Inflammatory macrophage treated with lipopolysaccharide for 4 hours (primary cell): ENCODE data around the gene EIF2B5.
"Not testable (repeated sequence)": the region's sequence is repeated elsewhere in the genome, so short reads cannot be mapped to it uniquely, and the experiment has no call there.

ENCODE experiments used
- DNase-seq: peaks from one replicate; pipeline ENCODE4 v3.0.0-alpha.2; 2020

Gene EIF2B5

GRCh38 chr3:184135149-184135910 lies at the start of gene EIF2B5:
Gene EIF2B5 (plus strand): TSS chr3:184135358. CDS start chr3:184135386, 28 bp downstream.
- DNase-seq, result peak; percentile 95

GRCh38 chr3:184085389-184085852 lies 49.7 kb upstream of the EIF2B5 start:
- DNase-seq, result peak; percentile 8

GRCh38 chr3:184092199-184092598 lies 43.0 kb upstream of the EIF2B5 start:
- no peak for DNase-seq

GRCh38 chr3:184096811-184097383 lies 38.3 kb upstream of the EIF2B5 start, which contains the start of gene HTR3E:
Gene HTR3E (plus strand): TSS chr3:184097064. CDS start chr3:184097530, 466 bp downstream.
- no peak for DNase-seq

- DNase-seq, result no peak
Observed at GRCh38 chr3:184097556-184097955, 37.6 kb upstream of the EIF2B5 start.

GRCh38 chr3:184099806-184100686 lies 35.1 kb upstream of the EIF2B5 start:
- DNase-seq, result no peak

- DNase-seq, result no peak
Observed at GRCh38 chr3:184110316-184110725, 24.8 kb upstream of the EIF2B5 start.

- DNase-seq, result no peak
Observed at GRCh38 chr3:184116017-184116416, 19.1 kb upstream of the EIF2B5 start.

GRCh38 chr3:184117636-184118035 lies 17.5 kb upstream of the EIF2B5 start:
- DNase-seq, result no peak

GRCh38 chr3:184121031-184121430 lies 14.1 kb upstream of the EIF2B5 start:
- not testable (repeated sequence) for DNase-seq

- DNase-seq, result no peak
Observed at GRCh38 chr3:184126006-184126405, 9.2 kb upstream of the EIF2B5 start.

GRCh38 chr3:184129012-184129411 lies 6.1 kb upstream of the EIF2B5 start:
- peak; percentile 36 for DNase-seq

- DNase-seq, result no peak
Observed at GRCh38 chr3:184132945-184133344, 2.2 kb upstream of the EIF2B5 start.

GRCh38 chr3:184133840-184134745 lies 1.1 kb upstream of the EIF2B5 start:
- DNase-seq, result peak; percentile 70

- DNase-seq, result no peak
Observed at GRCh38 chr3:184134746-184135148, 411 bp upstream of the EIF2B5 start.

- no peak for DNase-seq
Observed at GRCh38 chr3:184135911-184136260, 728 bp downstream of the EIF2B5 start.

GRCh38 chr3:184140436-184140835 lies 5.3 kb downstream of the EIF2B5 start:
- DNase-seq, result no peak

- DNase-seq, result no peak
Observed at GRCh38 chr3:184142199-184142598, 7.0 kb downstream of the EIF2B5 start.

GRCh38 chr3:184143327-184143726 lies 8.2 kb downstream of the EIF2B5 start:
- DNase-seq, result no peak

- DNase-seq, result no peak
Observed at GRCh38 chr3:184144505-184144904, 9.3 kb downstream of the EIF2B5 start.

GRCh38 chr3:184145111-184145524 lies 10.0 kb downstream of the EIF2B5 start:
- peak; percentile 35 for DNase-seq

GRCh38 chr3:184145751-184146270 lies 10.7 kb downstream of the EIF2B5 start:
- no peak for DNase-seq
